ENCODE data around the gene MSN. TPM values are rescaled to one million over a fixed set of nuclear protein-coding genes. Genes with fewer than 3 reads are reported as not detected.

MSN gene
- total and polyA plus RNA-seq, 10 of the 15 experiments (the other 5 are each of a cell fraction or from before 2014, with no cell fraction given): 93.8 to 432 (median 270) TPM

- H3K27ac ChIP-seq (ENCODE audit: control insufficient read depth, insufficient read depth): no peak overlapping the region
- H4K20me1 ChIP-seq (ENCODE audit: control insufficient read depth, insufficient read depth): no peaks in the 10 kb centered on the region
- 93% methylated on average over 2 of the region's 5 CpGs for WGBS (ENCODE audit: insufficient coverage, insufficient replicate concordance, low lambda C conversion rate, missing lambda C conversion rate)
- H3K4me1 ChIP-seq (ENCODE audit: control insufficient read depth, insufficient read depth, low read length): no peaks in the 10 kb centered on the region
- H3K79me2 ChIP-seq (ENCODE audit: control insufficient read depth, insufficient read depth, low read length): no peaks in the 10 kb centered on the region
- no peak overlapping the region for H2AFZ ChIP-seq (ENCODE audit: control insufficient read depth, low read depth, low read length)
- H3K9ac ChIP-seq (ENCODE audit: control insufficient read depth, insufficient read depth, low read length): no peak overlapping the region
- no peaks in the 10 kb centered on the region for H3K9me3 ChIP-seq (replicated peaks; ENCODE audit: control insufficient read depth, insufficient read depth, low read length)
- no TSS peak for BruUV-seq (replicated peaks)
- in situ Hi-C loops (cut with MboI): no loop called here
- ATAC-seq: no peak
- no peak for FAIRE-seq
- H3K4me2 ChIP-seq (ENCODE audit: control insufficient read depth, insufficient read depth): no peak overlapping the region
- H3K4me3 ChIP-seq: no peak overlapping the region
- H3K36me3 ChIP-seq (ENCODE audit: control insufficient read depth in 2 of 2, insufficient read depth in 2 of 2, low read length in 1 of 2): no peaks in the 10 kb centered on the region
- ChIA-PET SMC1A (ENCODE audit: uncharacterized antibody, unreplicated experiment) (no interaction called here), POLR2A (no interaction called here), RAD21 (ENCODE audit: unreplicated experiment) (no interaction called here), CTCF (no interaction called here)
- intact Hi-C loops (cut with micrococcal nuclease; ENCODE audit: unreplicated experiment): no loop called here
- H3K27me3 ChIP-seq (replicated peaks in 1 of 2; ENCODE audit: control insufficient read depth in 2 of 2, insufficient read depth in 2 of 2, low read length in 1 of 2): no peaks in the 10 kb centered on the region
- TF ChIP-seq SMC3 (IDR thresholded peaks at IDR 0.05; ENCODE audit: borderline replicate concordance, low read length) (no peak), SMAD1 (IDR thresholded peaks at IDR 0.05; ENCODE audit: low read depth, partially characterized antibody) (no peak), ZBTB33 (IDR thresholded peaks at IDR 0.05) (no peak), YBX1 (IDR thresholded peaks at IDR 0.05) (no peak), BCL3 (IDR thresholded peaks at IDR 0.05; ENCODE audit: borderline replicate concordance, insufficient read depth, low read depth, low read length, poor library complexity, severe bottlenecking) (no peak), ZBTB4 (CRISPR knock-in tag; IDR thresholded peaks at IDR 0.05) (no peak), STAT3 (IDR thresholded peaks at IDR 0.05; ENCODE audit: low read depth, low read length) (no peak)
- DNase-seq (ENCODE audit: low read depth, low spot score): no peak
These were observed 30.1 kb upstream of the MSN start for GRCh38 chrX:65637335-65637734.

Measured in GM12878 (cell line).